Type B pancreatic cell (in vitro differentiated cells): Measurements from ENCODE around the gene RASA2. TPM values are rescaled to one million over a fixed set of nuclear protein-coding genes. Genes with fewer than 3 reads are reported as not detected.

Experiments
- DNase-seq: peaks from one replicate; pipeline ENCODE4 v3.0.0; 2021; ENCODE audit warnings: mixed read lengths; ENCODE audit not compliant: unreplicated experiment; ENCODE audit errors: extremely low spot score
- H3K27ac Mint-ChIP-seq: 2 replicates; pipeline ENCODE4 v1.8.0; 2021; ENCODE audit warnings: mild to moderate bottlenecking, mixed read lengths
- H3K27me3 Mint-ChIP-seq: 2 replicates; pipeline ENCODE4 v1.8.0; 2021; ENCODE audit warnings: mixed read lengths
- H3K36me3 Mint-ChIP-seq: 2 replicates; pipeline ENCODE4 v1.8.0; 2021; ENCODE audit warnings: mixed read lengths
- H3K4me1 Mint-ChIP-seq: one replicate; pipeline ENCODE4 v1.8.0; 2021; ENCODE audit warnings: mixed read lengths; ENCODE audit not compliant: unreplicated experiment
- H3K4me3 Mint-ChIP-seq: 2 replicates; pipeline ENCODE4 v1.8.0; 2021; ENCODE audit warnings: mild to moderate bottlenecking, mixed read lengths
- H3K9me3 Mint-ChIP-seq: 2 replicates; pipeline ENCODE4 v1.8.0; 2021; ENCODE audit warnings: mixed read lengths
- CTCF ChIP-seq: fragments of 200-600 bp; sonication (generic); conservative IDR thresholded peaks from 2 replicates; pipeline ENCODE4 v1.5.0; 2021; ENCODE audit warnings: antibody characterized with exemption, mild to moderate bottlenecking
- total RNA-seq: library from RNA; stranded (reverse); gene quantifications from 2 replicates; pipeline ENCODE4 v1.2.1, GENCODE V29; 2021; ENCODE audit warnings: low replicate concordance

The RASA2 gene
- total RNA-seq, 1 donor from 2014 or later: 20.3 TPM

DNA sequence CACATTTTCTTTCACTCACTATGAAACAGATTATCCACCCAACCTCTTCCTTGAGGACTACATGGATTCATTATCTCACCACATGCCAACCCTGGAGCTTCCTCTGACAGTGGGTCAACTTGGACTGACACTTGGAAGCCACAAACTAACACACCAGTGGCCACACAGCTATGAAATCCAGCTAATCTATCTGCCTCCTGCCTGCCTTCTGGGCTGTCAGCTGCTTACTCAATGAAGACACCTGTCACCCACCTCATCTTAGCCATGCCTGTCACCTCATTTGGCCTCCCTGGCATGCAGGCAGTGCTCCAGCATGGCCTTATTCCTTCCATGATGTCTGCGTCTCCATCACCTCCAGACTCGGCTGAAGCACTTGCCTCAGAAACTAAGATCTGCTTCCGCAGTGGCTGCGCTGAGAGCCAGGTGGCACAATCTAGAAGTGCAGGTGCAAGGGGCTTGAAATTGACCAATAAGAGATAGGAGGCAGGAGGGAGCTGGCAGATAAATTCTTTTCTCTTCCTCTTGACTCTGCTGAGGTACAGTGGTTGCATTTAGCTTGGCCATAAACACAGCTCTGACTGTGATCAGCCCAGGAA lies 146.1 kb downstream of the RASA2 start:
- no peaks in the 10 kb centered on the region for H3K27me3 Mint-ChIP-seq
- TF ChIP-seq CTCF: no peak
- H3K36me3 Mint-ChIP-seq: peaks cover 5% of the 10 kb centered on the region
- no peak overlapping the region for H3K27ac Mint-ChIP-seq
- no peaks in the 10 kb centered on the region for H3K4me1 Mint-ChIP-seq
- peaks cover 14% of the 10 kb centered on the region for H3K9me3 Mint-ChIP-seq
- no peak overlapping the region for H3K4me3 Mint-ChIP-seq
- DNase-seq: no peak

DNA sequence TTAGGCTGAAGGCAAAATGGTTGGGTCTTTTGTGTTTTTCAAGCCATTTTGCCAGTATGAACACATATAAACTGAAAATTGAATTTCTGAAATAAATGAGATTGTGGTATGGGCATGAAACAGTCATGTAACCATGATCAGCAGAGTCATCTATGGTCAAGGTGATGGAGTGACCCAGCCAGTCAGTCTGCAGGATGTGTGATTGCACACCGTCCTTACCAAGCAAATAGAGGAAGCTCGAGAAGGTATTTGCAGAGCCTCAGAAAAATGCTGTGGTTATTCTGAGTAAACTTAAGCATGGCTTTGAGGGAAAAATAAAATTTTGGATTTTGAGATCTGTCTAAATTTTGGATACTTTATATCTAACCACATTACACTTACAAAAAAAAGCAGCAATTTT lies 155.4 kb downstream of the RASA2 start:
- no peak overlapping the region for H3K27ac Mint-ChIP-seq
- no peak for DNase-seq
- H3K36me3 Mint-ChIP-seq: no peaks in the 10 kb centered on the region
- no peak overlapping the region for H3K4me3 Mint-ChIP-seq
- no peak for TF ChIP-seq CTCF
- H3K27me3 Mint-ChIP-seq: no peaks in the 10 kb centered on the region
- peaks cover 4% of the 10 kb centered on the region for H3K9me3 Mint-ChIP-seq
- H3K4me1 Mint-ChIP-seq: peaks cover 10% of the 10 kb centered on the region

DNA sequence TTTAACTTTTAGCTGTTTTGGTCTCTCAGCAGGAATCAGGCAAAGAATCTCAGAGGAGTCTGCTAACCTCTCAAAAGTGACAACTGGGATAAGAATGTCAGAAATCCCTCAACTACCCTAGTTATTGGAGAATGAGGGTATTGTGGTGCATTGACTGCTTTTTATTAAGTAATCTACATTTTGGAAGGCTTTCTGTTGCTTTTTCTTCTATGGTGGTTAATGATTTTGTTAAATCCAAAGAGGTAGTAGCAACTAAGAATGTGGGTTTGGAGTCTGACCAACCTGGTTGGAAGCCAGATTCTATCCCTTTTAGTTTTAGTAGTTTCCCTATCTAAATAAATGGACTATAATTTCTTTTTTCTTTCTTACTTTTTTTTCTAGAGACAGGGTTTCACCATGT lies 156.6 kb downstream of the RASA2 start:
- peak overlapping the region; percentile 81 for H3K27ac Mint-ChIP-seq
- H3K27me3 Mint-ChIP-seq: no peaks in the 10 kb centered on the region
- DNase-seq: no peak
- TF ChIP-seq CTCF: no peak
- H3K9me3 Mint-ChIP-seq: peaks cover 4% of the 10 kb centered on the region
- H3K4me1 Mint-ChIP-seq: peaks cover 15% of the 10 kb centered on the region
- no peaks in the 10 kb centered on the region for H3K36me3 Mint-ChIP-seq
- H3K4me3 Mint-ChIP-seq: no peak overlapping the region

DNA sequence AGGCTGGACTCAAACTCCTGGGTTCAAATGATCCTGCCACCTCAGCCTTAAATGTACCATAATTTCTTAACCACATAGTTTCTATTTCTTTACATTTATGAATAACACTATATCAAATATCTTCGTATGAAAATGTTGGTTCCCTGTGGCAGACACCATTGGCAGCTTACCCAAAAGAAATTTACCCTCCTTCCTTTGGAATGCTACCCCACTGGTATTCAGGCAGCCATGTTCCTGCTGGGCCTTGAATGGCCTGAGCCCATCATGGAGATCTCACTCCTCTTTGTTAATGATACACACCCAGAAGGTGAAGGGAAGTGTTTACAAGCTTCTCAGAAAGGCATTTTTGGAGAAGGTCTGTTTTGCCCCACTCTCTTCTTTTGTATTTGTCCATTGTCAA lies 157.0 kb downstream of the RASA2 start:
- peak overlapping the region; percentile 22 for H3K4me3 Mint-ChIP-seq
- DNase-seq: no peak
- no peaks in the 10 kb centered on the region for H3K27me3 Mint-ChIP-seq
- no peak for TF ChIP-seq CTCF
- no peaks in the 10 kb centered on the region for H3K36me3 Mint-ChIP-seq
- peaks cover 19% of the 10 kb centered on the region for H3K4me1 Mint-ChIP-seq
- peaks cover 4% of the 10 kb centered on the region for H3K9me3 Mint-ChIP-seq
- H3K27ac Mint-ChIP-seq: peak overlapping the region; percentile 81

DNA sequence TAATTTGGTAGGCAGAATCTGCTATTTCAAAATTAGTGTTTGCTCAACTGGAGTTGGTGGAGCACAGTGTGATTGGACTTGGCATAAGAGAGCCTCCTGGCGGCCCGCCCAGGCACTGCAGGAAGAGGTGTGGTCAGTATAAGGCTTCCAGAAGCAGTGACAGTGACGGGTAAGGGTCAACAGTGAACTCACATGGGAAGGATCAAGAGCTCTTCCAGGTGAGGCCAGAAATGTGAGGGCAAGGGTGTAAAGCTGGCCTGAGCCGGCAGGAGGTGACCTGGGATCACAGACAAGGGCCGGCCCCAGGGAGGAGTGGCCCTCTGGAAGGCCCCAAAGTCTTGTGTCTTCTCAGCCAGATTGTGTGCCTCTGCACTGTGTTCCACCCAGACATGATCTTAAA lies 158.1 kb downstream of the RASA2 start:
- peak overlapping the region; percentile 42 for H3K27ac Mint-ChIP-seq

More for the DNA sequence above, 158.1 kb downstream of the RASA2 start:
- H3K9me3 Mint-ChIP-seq: peaks cover 4% of the 10 kb centered on the region
- peaks cover 19% of the 10 kb centered on the region for H3K4me1 Mint-ChIP-seq
- H3K36me3 Mint-ChIP-seq: no peaks in the 10 kb centered on the region
- no peak for DNase-seq
- no peak overlapping the region for H3K4me3 Mint-ChIP-seq
- H3K27me3 Mint-ChIP-seq: no peaks in the 10 kb centered on the region
- peak; percentile 73 for TF ChIP-seq CTCF
